ENCODE measurements around the gene F8. TPM values are rescaled to one million over a fixed set of nuclear protein-coding genes. Genes with fewer than 3 reads are reported as not detected.
"Not testable (repeated sequence)": the region's sequence is repeated elsewhere in the genome, so short reads cannot be mapped to it uniquely, and the experiment has no call there.

Gene F8
- total RNA-seq, 2 donors from 2014 or later: 5.5 to 6.0 TPM

DNA sequence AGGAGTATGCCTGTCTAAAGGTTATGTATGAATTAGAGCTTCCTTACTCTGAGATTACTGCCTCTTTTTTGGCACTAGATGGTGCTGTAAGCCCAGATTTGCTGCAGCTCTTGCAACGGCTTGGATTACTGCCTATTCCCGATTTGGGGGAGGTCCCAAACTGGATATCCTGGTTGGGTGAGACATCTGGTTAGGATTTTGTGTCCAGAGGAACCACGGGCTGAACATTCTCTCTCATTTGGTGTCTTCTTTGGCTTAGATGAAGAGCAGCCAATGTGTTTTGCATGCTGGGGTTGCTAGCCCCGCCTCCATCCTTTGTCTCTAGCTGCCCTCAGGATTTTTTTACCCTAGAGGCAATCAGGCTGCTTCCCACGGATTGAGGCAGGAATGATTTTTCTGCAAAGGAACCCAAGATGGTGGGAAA lies 104.5 kb downstream of the F8 start:
- Histone ChIP-seq H3K9ac (ENCODE audit: extremely low read depth, low read length, poor library complexity, severe bottlenecking) (no peak overlapping the region), H3K27ac (ENCODE audit: low read depth, low read length) (no peak overlapping the region), H3K4me1 (ENCODE audit: control insufficient read depth, insufficient read depth, low read length) (no peaks in the 10 kb centered on the region), H3K27me3 (ENCODE audit: control insufficient read depth, insufficient read depth, low read length, poor library complexity, severe bottlenecking) (no peaks in the 10 kb centered on the region), H3K9me3 (ENCODE audit: control insufficient read depth, low read length) (peaks cover 5% of the 10 kb centered on the region), H3K36me3 (ENCODE audit: control insufficient read depth, insufficient read depth, low read length) (no peaks in the 10 kb centered on the region), H3K4me3 (ENCODE audit: low read length) (no peak overlapping the region)
- Mint-ChIP-seq H3K36me3 (ENCODE audit: low read depth) (no peaks in the 10 kb centered on the region), H3K27ac (peak overlapping the region; percentile 23), H3K4me1 (peaks cover 2% of the 10 kb centered on the region), H3K4me3 (peak overlapping the region; percentile 50), H3K9me3 (peaks cover 53% of the 10 kb centered on the region), H3K27me3 (ENCODE audit: insufficient read depth) (no peaks in the 10 kb centered on the region)
- peak; percentile 78 for DNase-seq
- peak; percentile 82 for TF ChIP-seq CTCF (conservative IDR thresholded peaks at IDR 0.05)
- WGBS, 2 experiments (ENCODE audit: insufficient coverage in 1 of 2, insufficient read length in 1 of 2): 15% methylated on average over 5 of the region's 5 CpGs; no CpG with 5 or more reads in 1 of the 2 experiments

- no peak overlapping the region for H3K27ac ChIP-seq (ENCODE audit: low read depth, low read length)
- no peak overlapping the region for H3K4me3 ChIP-seq (ENCODE audit: low read length)
- WGBS, 2 experiments (ENCODE audit: insufficient coverage in 1 of 2, insufficient read length in 1 of 2): 100% methylated on average over 1 of the region's 2 CpGs; no CpG with 5 or more reads in 1 of the 2 experiments
- Mint-ChIP-seq H3K4me1 (peaks cover 2% of the 10 kb centered on the region), H3K9me3 (peaks cover 76% of the 10 kb centered on the region), H3K27me3 (ENCODE audit: insufficient read depth) (peaks cover 1% of the 10 kb centered on the region), H3K4me3 (no peak overlapping the region), H3K36me3 (ENCODE audit: low read depth) (peaks cover 2% of the 10 kb centered on the region), H3K27ac (no peak overlapping the region)
- peaks cover 5% of the 10 kb centered on the region for H3K9me3 ChIP-seq (ENCODE audit: control insufficient read depth, low read length)
- no peaks in the 10 kb centered on the region for H3K36me3 ChIP-seq (ENCODE audit: control insufficient read depth, insufficient read depth, low read length)
- H3K27me3 ChIP-seq (ENCODE audit: control insufficient read depth, insufficient read depth, low read length, poor library complexity, severe bottlenecking): no peaks in the 10 kb centered on the region
- no peak for TF ChIP-seq CTCF (conservative IDR thresholded peaks at IDR 0.05)
- no peaks in the 10 kb centered on the region for H3K4me1 ChIP-seq (ENCODE audit: control insufficient read depth, insufficient read depth, low read length)
- H3K9ac ChIP-seq (ENCODE audit: extremely low read depth, low read length, poor library complexity, severe bottlenecking): no peak overlapping the region
- DNase-seq: no peak
Measured at GRCh38 chrX:154914052-154914451, 108.5 kb downstream of the F8 start.

DNA sequence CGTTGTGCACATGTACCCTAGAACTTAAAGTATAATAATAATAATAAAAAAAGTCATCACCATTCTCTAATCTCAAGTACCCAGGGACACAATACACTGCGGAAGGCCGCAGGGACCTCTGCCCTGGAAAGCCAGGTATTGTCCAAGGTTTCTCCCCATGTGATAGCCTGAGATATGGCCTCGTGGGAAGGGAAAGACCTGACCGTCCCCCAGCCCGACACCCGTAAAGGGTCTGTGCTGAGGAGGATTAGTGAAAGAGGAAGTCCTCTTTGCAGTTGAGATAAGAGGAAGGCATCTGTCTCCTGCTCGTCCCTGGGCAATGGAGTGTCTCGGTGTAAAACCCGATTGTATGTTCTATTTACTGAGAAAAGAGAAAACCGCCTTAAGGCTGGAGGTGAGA lies 112.0 kb downstream of the F8 start:
- not testable (repeated sequence) for H3K4me1 ChIP-seq (ENCODE audit: control insufficient read depth, insufficient read depth, low read length); H3K4me1 Mint-ChIP-seq; H3K9ac ChIP-seq (ENCODE audit: extremely low read depth, low read length, poor library complexity, severe bottlenecking); H3K4me3 Mint-ChIP-seq; H3K27ac ChIP-seq (ENCODE audit: low read depth, low read length); DNase-seq; H3K4me3 ChIP-seq (ENCODE audit: low read length); H3K36me3 Mint-ChIP-seq (ENCODE audit: low read depth); H3K27me3 ChIP-seq (ENCODE audit: control insufficient read depth, insufficient read depth, low read length, poor library complexity, severe bottlenecking); H3K27me3 Mint-ChIP-seq (ENCODE audit: insufficient read depth); H3K36me3 ChIP-seq (ENCODE audit: control insufficient read depth, insufficient read depth, low read length); H3K27ac Mint-ChIP-seq; H3K9me3 ChIP-seq (ENCODE audit: control insufficient read depth, low read length)
- WGBS, 2 experiments (ENCODE audit: insufficient coverage in 1 of 2, insufficient read length in 1 of 2): 94 to 95% methylated on average over 3 to 8 of the region's 11 CpGs
- H3K9me3 Mint-ChIP-seq: peaks cover 65% of the 10 kb centered on the region

GRCh38 chrX:154910048-154910447 lies 112.5 kb downstream of the F8 start:
- not testable (repeated sequence) for H3K9me3 ChIP-seq (ENCODE audit: control insufficient read depth, low read length); H3K36me3 Mint-ChIP-seq (ENCODE audit: low read depth); H3K27me3 Mint-ChIP-seq (ENCODE audit: insufficient read depth); H3K4me3 Mint-ChIP-seq; H3K27me3 ChIP-seq (ENCODE audit: control insufficient read depth, insufficient read depth, low read length, poor library complexity, severe bottlenecking); DNase-seq; H3K4me3 ChIP-seq (ENCODE audit: low read length); H3K4me1 ChIP-seq (ENCODE audit: control insufficient read depth, insufficient read depth, low read length); H3K9ac ChIP-seq (ENCODE audit: extremely low read depth, low read length, poor library complexity, severe bottlenecking); H3K27ac ChIP-seq (ENCODE audit: low read depth, low read length); H3K36me3 ChIP-seq (ENCODE audit: control insufficient read depth, insufficient read depth, low read length); H3K27ac Mint-ChIP-seq; H3K4me1 Mint-ChIP-seq
- peaks cover 60% of the 10 kb centered on the region for H3K9me3 Mint-ChIP-seq
- 95 to 100% methylated on average over 2 to 4 of the region's 4 CpGs for WGBS, 2 experiments (ENCODE audit: insufficient coverage in 1 of 2, insufficient read length in 1 of 2)
